Kidney (tissue), 14 donors: ENCODE data around the gene SHLD1. TPM values are rescaled to one million over a fixed set of nuclear protein-coding genes. Genes with fewer than 3 reads are reported as not detected.

Experiments
- DNase-seq, 5 donors: peaks; one replicate each; pipeline ENCODE4 v3.0.0-alpha.2; 2013 to 2020
- FAIRE-seq: peaks from 2 replicates; lab custom pipeline; 2012; peaks lifted over from hg19 to GRCh38; lab: Jason Lieb, UNC
- H3K27ac ChIP-seq, 2 donors: one replicate each; pipeline ENCODE4 v1.7.0; 2013; ENCODE audit warnings: low read depth in 2 of 2, low read length in 2 of 2, inconsistent platforms in 1 of 2
- H3K27me3 ChIP-seq: one replicate; pipeline ENCODE4 v1.7.1; 2013; ENCODE audit warnings: low read length, inconsistent platforms; ENCODE audit not compliant: control insufficient read depth, insufficient read depth
- H3K36me3 ChIP-seq, 3 donors: one replicate each; pipeline versions ENCODE4 v1.7.0 to v1.7.1; 2013; ENCODE audit warnings: low read length in 3 of 3, control low read depth in 1 of 3, inconsistent platforms in 1 of 3; ENCODE audit not compliant: insufficient read depth in 3 of 3, control insufficient read depth in 2 of 3
- H3K4me1 ChIP-seq, 3 donors: one replicate each; pipeline versions ENCODE4 v1.7.0 to v1.7.1; 2013; ENCODE audit warnings: low read length in 3 of 3, inconsistent platforms in 1 of 3, low read depth in 1 of 3; ENCODE audit not compliant: control insufficient read depth in 2 of 3, insufficient read depth in 2 of 3
- H3K4me3 ChIP-seq, 3 donors: one replicate each; pipeline versions ENCODE4 v1.7.0 to v1.8.1; 2013; ENCODE audit warnings: low read length in 3 of 3, control low read depth in 1 of 3, inconsistent platforms in 1 of 3
- H3K9ac ChIP-seq, 3 donors: one replicate each; pipeline versions ENCODE4 v1.7.0 to v1.7.1; 2013; ENCODE audit warnings: low read length in 3 of 3, control low read depth in 1 of 3, inconsistent platforms in 1 of 3
- H3K9me3 ChIP-seq, 3 donors: one replicate each; pipeline versions ENCODE4 v1.7.0 to v1.7.1; 2013; ENCODE audit warnings: low read length in 3 of 3, control low read depth in 1 of 3, inconsistent platforms in 1 of 3; ENCODE audit not compliant: control insufficient read depth in 2 of 3, insufficient read depth in 1 of 3
- CTCF ChIP-seq: IDR thresholded peaks from 3 replicates; pipeline ENCODE4 v1.5.1; 2012; ENCODE audit warnings: mild to moderate bottlenecking, moderate library complexity, borderline replicate concordance; ENCODE audit not compliant: insufficient read depth; ENCODE audit errors: extremely low read depth
- intact Hi-C: fragments of 100-400 bp; cut with DNase I; formaldehyde crosslinking; loops from one replicate; pipeline ENCODE4 v1.11.1; 2022
- polyA plus RNA-seq: library from polyadenylated mRNA; stranded (reverse); fragments of 350-450 nt; fragmentation: Illumina TruSeq; extraction: RNeasy Lipid Tissue Mini Kit (QIAGEN cat#74804); gene quantifications from one replicate; pipeline ENCODE4 v1.2.3, GENCODE V29; 2014; ENCODE audit warnings: low read depth, low replicate concordance; ENCODE audit not compliant: insufficient read depth
- total RNA-seq: library from RNA; stranded (reverse); fragmentation: NEBNext Ultra II Directional; extraction: Animal tissue kit (Norgen Biotek cat#: 25700); gene quantifications from one replicate; pipeline ENCODE4 v1.2.1, GENCODE V29; 2021
- donor health status: control.
- donor health status: control.
- donor health status: control.
- donor health status: control.
- donor health status: control.
- donor health status: DM: yes; HTN: yes; CAD: no.
- donor health status: Normal renal cell carcinoma (clear cell type).

The SHLD1 gene
- total and polyA plus RNA-seq, 2 donors from 2014 or later = 6.1 to 7.2 TPM

GRCh38 chr20:5877128-5877527 lies 126.9 kb downstream of the SHLD1 start:
- H3K27me3 ChIP-seq = no peaks in the 10 kb centered on the region
- no peaks in the 10 kb centered on the region for H3K36me3 ChIP-seq
- no peak for TF ChIP-seq CTCF
- DNase-seq (no peak), FAIRE-seq (no peak)
- no peak overlapping the region for H3K4me3 ChIP-seq
- intact Hi-C loops = no loop called here
- no peak overlapping the region for H3K27ac ChIP-seq
- H3K4me1 ChIP-seq = no peaks in the 10 kb centered on the region
- no peak overlapping the region for H3K9ac ChIP-seq
- no peaks in the 10 kb centered on the region for H3K9me3 ChIP-seq

GRCh38 chr20:5880326-5880725 lies 130.1 kb downstream of the SHLD1 start:
- Histone ChIP-seq H3K9me3 (no peaks in the 10 kb centered on the region), H3K27me3 (no peaks in the 10 kb centered on the region), H3K27ac (no peak overlapping the region), H3K9ac (no peak overlapping the region), H3K4me1 (peaks cover 0 to 6% (median 4%) of the 10 kb centered on the region in 3 donors), H3K4me3 (no peak overlapping the region), H3K36me3 (no peaks in the 10 kb centered on the region)
- intact Hi-C loops = no loop called here
- DNase-seq (no peak), FAIRE-seq (no peak)
- TF ChIP-seq CTCF = no peak

- no peaks in the 10 kb centered on the region for H3K36me3 ChIP-seq
- no peak for FAIRE-seq
- no peak for TF ChIP-seq CTCF
- H3K9me3 ChIP-seq = no peaks in the 10 kb centered on the region
- H3K27me3 ChIP-seq = no peaks in the 10 kb centered on the region
- peaks cover 0 to 6% (median 4%) of the 10 kb centered on the region in 3 donors for H3K4me1 ChIP-seq
- H3K9ac ChIP-seq = no peak overlapping the region
- intact Hi-C loops = no loop called here
- H3K4me3 ChIP-seq = no peak overlapping the region
- no peak overlapping the region for H3K27ac ChIP-seq
- DNase-seq = no peak
Observed at GRCh38 chr20:5881703-5882102, 131.5 kb downstream of the SHLD1 start.

GRCh38 chr20:5882166-5882565 lies 132.0 kb downstream of the SHLD1 start:
- Histone ChIP-seq H3K27ac (no peak overlapping the region), H3K36me3 (no peaks in the 10 kb centered on the region), H3K9ac (no peak overlapping the region), H3K9me3 (no peaks in the 10 kb centered on the region), H3K27me3 (no peaks in the 10 kb centered on the region), H3K4me3 (no peak overlapping the region), H3K4me1 (peaks cover 0 to 6% (median 4%) of the 10 kb centered on the region in 3 donors)
- intact Hi-C loops = no loop called here
- no peak for DNase-seq
- no peak for TF ChIP-seq CTCF
- FAIRE-seq = no peak
